Stimulated activated CD4-positive, alpha-beta T cell treated with anti-CD3 and anti-CD28 coated beads, Interleukin-1b, Interleukin-23, amount 100 ng/mL, for 24 hours (primary cell): ENCODE results near the gene CD47.

Experiments
- DNase-seq, 4 experiments: peaks; one replicate each; pipeline ENCODE4 v3.0.0-alpha.2; 2020; ENCODE audit warnings: low read depth in 4 of 4, low spot score in 1 of 4

The CD47 gene

DNA sequence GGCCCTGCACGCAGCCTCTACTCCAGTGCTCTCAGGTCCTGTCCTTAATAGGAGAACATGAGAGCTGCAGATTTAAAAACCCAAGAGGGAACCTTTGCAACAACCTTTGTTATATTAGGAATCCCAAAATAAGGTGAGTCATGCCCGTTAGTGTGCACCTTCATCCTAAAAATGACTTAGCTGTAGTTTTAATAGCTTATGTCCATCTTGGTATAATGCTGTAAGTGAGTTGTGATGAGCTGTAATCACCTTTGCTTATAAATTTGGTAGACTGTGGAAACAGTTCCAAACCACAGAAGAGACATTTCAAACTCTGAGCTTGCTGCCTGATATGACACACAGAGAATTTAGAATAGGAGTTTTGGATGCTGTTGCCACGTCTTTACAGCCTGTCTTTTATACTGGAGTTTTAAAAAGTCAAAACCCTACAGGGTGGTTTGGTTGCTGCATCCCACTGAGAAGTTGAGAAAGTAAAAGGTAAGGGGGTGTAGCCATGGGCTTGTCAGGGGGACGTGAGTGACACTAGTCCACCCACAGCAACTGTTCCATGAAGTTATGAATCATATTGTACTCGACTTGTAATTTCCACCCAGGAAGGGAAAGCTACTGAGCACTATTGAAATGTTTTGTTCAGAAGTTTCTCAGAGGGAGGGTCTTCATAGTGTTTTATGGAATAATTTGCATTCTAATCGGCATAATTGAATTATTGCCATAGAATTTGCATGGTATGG, 27.4 kb upstream of the CD47 start:
- DNase-seq = no peak

GRCh38 chr3:108117241-108117775, 26.5 kb upstream of the CD47 start:
- DNase-seq = no peak

- no peak for DNase-seq
Measured at GRCh38 chr3:108114423-108115065, 23.7 kb upstream of the CD47 start.

- DNase-seq = no peak
Measured at GRCh38 chr3:108113975-108114374, 23.1 kb upstream of the CD47 start.

DNA sequence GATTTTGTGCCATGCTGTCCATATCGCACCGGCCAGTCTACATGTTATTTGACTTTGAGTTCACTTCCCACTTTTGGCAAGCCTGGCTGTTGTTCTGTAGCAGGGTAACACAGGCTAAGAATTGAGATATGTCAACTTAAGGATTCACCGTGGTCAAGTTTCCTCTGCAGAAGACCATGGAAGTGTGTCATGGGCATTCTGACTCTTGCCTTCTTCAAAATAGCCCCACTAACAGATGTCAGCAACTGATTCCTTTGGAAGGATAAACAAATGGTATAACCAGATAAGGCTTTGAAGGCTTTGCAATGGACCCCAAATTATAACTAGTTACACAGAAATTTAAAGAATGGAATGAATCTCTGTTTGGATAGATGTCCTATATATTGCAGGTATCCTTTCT, 20.1 kb upstream of the CD47 start:
- no peak for DNase-seq

DNA sequence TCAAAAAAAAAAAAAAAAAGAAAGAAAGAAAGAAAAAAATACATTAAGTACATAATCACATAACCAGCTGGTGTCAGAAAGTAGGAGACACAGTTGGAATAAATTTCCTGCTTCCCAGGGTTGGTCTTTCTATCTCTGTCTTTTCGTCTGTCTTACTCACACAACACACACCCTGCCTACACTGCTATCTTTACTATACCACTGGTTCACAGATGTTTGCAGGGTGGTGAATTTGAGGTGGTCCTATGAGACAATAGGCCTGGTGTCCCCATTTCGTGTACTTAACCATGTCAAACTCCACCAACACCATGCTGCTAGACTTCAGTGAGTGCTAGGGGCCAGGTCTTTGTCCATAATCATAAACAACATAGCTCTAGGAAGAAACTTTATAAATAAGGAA, 17.6 kb upstream of the CD47 start:
- DNase-seq = no peak

DNA sequence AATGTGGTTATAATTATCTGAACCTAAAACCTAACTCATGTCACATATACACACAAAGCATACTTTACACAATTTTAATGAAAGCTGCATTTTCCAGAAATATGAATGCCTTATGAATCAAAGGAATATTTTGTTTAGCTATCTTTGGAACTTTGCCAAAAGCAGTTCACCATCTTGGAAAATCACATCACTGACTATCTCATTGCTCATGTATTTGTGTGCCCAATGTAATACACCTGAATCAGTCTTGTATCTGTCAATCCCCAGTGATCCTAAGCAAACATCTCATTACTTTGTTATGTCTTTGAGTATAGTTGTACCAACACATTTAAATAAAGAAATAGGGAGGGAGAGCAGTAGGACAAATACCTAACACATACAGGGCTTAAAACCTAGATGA, 15.6 kb upstream of the CD47 start:
- DNase-seq = no peak

DNA sequence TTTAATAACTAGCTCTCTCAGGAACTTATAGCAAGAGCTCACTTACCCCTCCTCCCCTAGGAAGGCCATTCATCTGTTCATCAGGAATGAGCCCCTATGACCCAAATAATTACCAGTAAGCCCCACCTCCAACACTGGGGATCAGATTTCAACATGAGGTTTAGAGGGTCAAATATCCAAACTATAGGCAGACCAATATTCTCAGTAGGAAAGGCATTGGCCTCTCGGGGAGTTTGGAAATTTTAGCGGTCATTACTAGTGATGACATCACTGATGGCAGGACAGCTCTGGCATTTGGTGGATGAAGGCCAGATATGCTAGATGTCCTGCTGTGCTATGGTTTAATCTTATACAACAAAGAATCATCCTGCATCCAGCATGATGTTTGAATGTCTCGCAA, 15.2 kb upstream of the CD47 start:
- DNase-seq = no peak

GRCh38 chr3:108103886-108104797, 13.3 kb upstream of the CD47 start:
- DNase-seq = no peak

- DNase-seq = no peak
Measured at GRCh38 chr3:108103040-108103751, 12.4 kb upstream of the CD47 start.

DNA sequence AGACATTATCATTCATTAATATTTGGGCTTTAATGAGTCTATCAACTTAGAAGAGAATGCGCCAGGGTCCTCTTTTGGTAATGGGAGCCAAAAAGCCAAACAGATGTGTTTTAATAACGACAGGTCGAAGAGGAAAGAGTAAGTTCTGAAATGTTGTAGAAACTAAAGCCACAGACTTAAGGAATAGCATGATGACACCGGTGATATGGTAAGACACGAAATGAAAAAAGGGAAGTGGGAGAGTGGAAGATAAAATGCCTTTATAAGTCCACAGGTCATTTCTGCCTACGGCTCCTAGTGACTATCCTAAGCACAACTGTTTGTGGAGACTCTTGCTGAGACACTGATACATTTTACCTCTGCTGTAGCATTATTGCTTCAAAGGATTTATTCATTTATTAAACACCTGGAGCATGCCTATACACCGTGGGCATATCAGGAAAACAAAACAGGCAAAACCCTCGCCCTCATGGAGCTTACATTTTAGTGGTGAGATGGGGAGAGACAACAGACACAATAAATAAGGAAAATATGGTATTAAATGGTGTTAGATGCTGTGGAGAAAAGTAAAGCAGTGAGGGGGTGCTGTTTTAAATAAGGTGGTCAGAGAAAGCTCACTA, 11.7 kb upstream of the CD47 start:
- no peak for DNase-seq

DNA sequence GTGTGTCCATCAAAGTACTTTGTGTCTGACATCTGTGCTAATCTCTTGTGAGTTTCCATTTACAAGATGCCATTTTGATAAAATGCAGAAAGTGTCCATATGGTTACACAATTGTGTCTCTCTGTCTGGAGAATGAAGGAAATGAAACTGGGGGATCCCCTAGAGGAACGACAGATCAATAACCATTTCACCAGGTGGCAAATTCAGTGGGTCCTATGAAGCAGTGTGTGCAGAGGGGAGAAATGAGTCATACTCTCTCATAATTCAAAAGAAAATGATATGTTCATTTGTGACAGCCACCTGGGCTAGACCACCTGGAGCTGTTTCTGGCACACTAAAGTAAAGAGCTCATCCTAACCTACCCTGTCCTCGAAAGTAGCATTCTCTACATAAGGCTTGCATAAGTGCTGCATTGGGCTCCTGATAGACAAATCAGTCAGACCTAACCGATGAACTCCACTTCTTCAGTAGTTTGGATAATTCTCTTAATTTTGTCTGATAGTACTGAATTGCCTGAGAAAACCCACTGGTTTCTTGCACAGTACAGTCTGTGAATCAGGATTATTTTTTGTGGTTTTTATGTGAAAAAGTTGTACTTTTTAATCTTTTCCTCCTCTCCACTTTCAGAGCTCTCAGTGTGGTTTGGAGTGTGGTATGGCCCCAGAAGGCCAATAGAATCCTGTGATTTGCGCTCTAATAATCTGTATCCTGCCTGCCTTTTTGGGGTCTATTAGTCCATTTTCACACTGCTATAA, 10.3 kb upstream of the CD47 start:
- DNase-seq = no peak

GRCh38 chr3:108099679-108100428, 9.0 kb upstream of the CD47 start:
- DNase-seq = no peak

DNA sequence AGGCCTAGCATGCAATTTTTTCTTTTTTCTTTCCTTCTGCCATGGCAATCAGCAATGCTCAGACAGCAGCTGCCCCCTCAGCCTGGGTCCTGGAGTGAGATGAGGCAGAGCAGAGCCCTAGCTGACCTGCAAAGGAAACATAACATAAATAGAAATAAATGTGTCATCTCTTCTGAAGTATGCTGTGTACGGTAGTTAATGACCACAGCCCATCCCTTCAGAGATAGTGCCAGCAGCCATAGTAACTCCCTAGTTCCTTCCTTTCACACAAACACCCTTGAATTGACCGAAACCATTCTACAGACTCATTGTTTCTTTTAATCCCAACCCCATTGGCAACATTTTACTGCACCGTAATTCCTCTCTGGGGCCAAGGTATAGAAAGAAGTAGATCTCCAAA, 8.4 kb upstream of the CD47 start:
- DNase-seq = no peak

DNA sequence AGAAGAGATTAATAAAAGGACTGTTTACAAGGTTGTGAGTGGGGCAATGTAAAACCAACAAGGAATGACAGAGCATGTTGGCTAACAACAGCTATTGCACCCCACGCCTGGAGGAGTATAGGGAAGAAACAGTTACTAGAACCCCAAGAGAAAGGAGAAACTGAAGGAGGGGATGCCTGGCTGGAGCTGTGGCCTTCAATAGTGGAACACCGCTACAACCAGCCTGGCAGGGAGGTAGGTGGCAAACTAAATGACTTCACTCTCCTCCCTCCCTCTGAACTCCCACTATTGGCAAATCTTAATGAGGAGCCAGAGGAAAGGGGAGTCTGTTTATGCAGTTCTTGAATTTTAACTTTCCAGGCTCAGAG, 7.2 kb upstream of the CD47 start:
- DNase-seq = no peak

GRCh38 chr3:108097322-108098002, 6.6 kb upstream of the CD47 start:
- no peak for DNase-seq

DNA sequence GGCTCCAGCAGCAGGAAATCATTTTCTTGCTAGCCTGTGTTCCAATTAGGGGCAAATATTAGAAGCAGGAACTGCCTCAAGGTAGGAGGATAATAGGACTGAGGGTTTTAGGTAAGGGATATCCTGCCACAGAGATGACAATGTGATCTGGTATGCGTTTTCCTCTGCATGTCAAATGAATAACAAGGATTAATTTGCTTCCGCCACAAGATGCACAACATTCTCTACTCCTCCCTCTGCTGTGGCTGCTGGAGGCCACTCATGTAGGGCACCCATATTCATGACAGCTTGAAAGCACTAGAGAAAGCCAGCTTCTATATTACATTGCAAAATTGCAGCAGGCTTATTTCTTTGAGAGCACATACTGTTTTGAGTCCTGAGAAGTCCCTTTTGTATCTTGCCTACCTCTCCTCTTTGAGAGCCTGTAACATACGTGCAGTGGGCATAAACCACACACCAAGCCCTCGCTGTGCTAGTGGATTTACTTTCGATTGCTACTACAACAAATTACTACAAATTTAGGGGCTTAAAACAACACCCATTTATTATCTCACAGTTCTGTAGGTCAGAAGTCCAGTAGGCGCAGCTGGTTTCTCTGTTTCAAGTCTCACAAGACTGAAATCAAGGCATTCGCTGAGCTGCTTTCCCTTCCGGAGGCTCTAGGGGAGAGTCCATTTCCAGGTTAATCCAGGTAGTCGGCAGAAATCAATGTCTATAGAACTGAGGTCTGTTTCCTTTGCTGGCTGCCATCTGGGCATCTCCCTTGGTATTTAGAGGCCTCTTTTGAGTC, 5.9 kb upstream of the CD47 start:
- no peak for DNase-seq

DNA sequence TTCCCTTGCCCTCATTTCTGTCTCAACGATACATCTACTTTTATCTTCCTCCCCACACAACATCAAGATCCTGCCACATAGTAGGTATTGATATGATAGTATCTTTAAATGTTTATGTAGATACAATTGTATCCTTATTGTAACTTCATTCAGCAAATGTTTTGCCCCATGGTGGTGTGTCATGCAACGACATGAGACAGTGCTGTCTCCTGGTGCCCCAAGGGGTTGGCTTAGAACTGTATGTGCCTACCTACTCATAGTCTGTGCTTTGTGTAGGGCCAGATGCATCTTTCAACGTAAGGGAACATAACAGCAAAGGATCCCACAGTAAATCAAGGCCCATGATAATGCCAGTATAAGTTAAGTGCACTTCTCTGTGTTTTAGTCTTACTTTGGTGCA, 2.8 kb upstream of the CD47 start:
- no peak for DNase-seq
